ENCODE results near the gene ZC3H12A.

Gene ZC3H12A

GRCh38 chr1:37456614-37457013 lies 17.8 kb upstream of the ZC3H12A start:
- no peaks in the 10 kb centered on the region for H3K36me3 ChIP-seq (ENCODE audit: control insufficient read depth in 2 of 2, insufficient read depth in 1 of 2, low read length in 2 of 2)
- H3K4me3 ChIP-seq (ENCODE audit: low read depth, low read length) = no peak overlapping the region
- H3K4me1 ChIP-seq (ENCODE audit: control insufficient read depth, insufficient read depth, low read length) = no peaks in the 10 kb centered on the region
- TF ChIP-seq ZNF701 (tag by site-specific recombination; IDR thresholded peaks at IDR 0.05) (no peak), ZNF148 (tag by site-specific recombination; IDR thresholded peaks at IDR 0.05; ENCODE audit: borderline replicate concordance) (no peak), KLF8 (tag by site-specific recombination; IDR thresholded peaks at IDR 0.05) (no peak), ZXDB (tag by site-specific recombination; IDR thresholded peaks at IDR 0.05) (no peak), ZNF501 (tag by site-specific recombination; IDR thresholded peaks at IDR 0.05) (no peak), ZNF274 (IDR thresholded peaks at IDR 0.05; ENCODE audit: low read length) (no peak), ZNF274 (tag by site-specific recombination; IDR thresholded peaks at IDR 0.05; ENCODE audit: borderline replicate concordance) (no peak), ZBTB17 (tag by site-specific recombination; IDR thresholded peaks at IDR 0.05) (no peak), ZNF600 (tag by site-specific recombination; IDR thresholded peaks at IDR 0.05) (no peak), ZFP69B (tag by site-specific recombination; IDR thresholded peaks at IDR 0.05) (no peak), ZBTB26 (tag by site-specific recombination; optimal IDR thresholded peaks at IDR 0.05) (no peak), ZNF670 (tag by site-specific recombination; IDR thresholded peaks at IDR 0.05; ENCODE audit: low read depth) (no peak), OVOL3 (tag by site-specific recombination; IDR thresholded peaks at IDR 0.05) (no peak), ZSCAN23 (tag by site-specific recombination; IDR thresholded peaks at IDR 0.05) (no peak), ZNF404 (tag by site-specific recombination; IDR thresholded peaks at IDR 0.05) (no peak)
- TF ChIP-seq, protein P1, sequence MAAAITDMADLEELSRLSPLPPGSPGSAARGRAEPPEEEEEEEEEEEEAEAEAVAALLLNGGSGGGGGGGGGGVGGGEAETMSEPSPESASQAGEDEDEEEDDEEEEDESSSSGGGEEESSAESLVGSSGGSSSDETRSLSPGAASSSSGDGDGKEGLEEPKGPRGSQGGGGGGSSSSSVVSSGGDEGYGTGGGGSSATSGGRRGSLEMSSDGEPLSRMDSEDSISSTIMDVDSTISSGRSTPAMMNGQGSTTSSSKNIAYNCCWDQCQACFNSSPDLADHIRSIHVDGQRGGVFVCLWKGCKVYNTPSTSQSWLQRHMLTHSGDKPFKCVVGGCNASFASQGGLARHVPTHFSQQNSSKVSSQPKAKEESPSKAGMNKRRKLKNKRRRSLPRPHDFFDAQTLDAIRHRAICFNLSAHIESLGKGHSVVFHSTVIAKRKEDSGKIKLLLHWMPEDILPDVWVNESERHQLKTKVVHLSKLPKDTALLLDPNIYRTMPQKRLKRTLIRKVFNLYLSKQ (tag by site-specific recombination; IDR thresholded peaks at IDR 0.05; ENCODE audit: borderline replicate concordance) = no peak
- TF ChIP-seq, protein P2, sequence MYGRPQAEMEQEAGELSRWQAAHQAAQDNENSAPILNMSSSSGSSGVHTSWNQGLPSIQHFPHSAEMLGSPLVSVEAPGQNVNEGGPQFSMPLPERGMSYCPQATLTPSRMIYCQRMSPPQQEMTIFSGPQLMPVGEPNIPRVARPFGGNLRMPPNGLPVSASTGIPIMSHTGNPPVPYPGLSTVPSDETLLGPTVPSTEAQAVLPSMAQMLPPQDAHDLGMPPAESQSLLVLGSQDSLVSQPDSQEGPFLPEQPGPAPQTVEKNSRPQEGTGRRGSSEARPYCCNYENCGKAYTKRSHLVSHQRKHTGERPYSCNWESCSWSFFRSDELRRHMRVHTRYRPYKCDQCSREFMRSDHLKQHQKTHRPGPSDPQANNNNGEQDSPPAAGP (tag by site-specific recombination; IDR thresholded peaks at IDR 0.05) = no peak
- TF ChIP-seq, protein P3, sequence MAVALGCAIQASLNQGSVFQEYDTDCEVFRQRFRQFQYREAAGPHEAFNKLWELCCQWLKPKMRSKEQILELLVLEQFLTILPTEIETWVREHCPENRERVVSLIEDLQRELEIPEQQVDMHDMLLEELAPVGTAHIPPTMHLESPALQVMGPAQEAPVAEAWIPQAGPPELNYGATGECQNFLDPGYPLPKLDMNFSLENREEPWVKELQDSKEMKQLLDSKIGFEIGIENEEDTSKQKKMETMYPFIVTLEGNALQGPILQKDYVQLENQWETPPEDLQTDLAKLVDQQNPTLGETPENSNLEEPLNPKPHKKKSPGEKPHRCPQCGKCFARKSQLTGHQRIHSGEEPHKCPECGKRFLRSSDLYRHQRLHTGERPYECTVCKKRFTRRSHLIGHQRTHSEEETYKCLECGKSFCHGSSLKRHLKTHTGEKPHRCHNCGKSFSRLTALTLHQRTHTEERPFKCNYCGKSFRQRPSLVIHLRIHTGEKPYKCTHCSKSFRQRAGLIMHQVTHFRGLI (tag by site-specific recombination; IDR thresholded peaks at IDR 0.05) = no peak
- TF ChIP-seq, protein P4, sequence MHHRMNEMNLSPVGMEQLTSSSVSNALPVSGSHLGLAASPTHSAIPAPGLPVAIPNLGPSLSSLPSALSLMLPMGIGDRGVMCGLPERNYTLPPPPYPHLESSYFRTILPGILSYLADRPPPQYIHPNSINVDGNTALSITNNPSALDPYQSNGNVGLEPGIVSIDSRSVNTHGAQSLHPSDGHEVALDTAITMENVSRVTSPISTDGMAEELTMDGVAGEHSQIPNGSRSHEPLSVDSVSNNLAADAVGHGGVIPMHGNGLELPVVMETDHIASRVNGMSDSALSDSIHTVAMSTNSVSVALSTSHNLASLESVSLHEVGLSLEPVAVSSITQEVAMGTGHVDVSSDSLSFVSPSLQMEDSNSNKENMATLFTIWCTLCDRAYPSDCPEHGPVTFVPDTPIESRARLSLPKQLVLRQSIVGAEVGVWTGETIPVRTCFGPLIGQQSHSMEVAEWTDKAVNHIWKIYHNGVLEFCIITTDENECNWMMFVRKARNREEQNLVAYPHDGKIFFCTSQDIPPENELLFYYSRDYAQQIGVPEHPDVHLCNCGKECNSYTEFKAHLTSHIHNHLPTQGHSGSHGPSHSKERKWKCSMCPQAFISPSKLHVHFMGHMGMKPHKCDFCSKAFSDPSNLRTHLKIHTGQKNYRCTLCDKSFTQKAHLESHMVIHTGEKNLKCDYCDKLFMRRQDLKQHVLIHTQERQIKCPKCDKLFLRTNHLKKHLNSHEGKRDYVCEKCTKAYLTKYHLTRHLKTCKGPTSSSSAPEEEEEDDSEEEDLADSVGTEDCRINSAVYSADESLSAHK (tag by site-specific recombination; IDR thresholded peaks at IDR 0.05) = no peak
- TF ChIP-seq, protein P5, sequence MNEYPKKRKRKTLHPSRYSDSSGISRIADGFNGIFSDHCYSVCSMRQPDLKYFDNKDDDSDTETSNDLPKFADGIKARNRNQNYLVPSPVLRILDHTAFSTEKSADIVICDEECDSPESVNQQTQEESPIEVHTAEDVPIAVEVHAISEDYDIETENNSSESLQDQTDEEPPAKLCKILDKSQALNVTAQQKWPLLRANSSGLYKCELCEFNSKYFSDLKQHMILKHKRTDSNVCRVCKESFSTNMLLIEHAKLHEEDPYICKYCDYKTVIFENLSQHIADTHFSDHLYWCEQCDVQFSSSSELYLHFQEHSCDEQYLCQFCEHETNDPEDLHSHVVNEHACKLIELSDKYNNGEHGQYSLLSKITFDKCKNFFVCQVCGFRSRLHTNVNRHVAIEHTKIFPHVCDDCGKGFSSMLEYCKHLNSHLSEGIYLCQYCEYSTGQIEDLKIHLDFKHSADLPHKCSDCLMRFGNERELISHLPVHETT (tag by site-specific recombination; IDR thresholded peaks at IDR 0.05) = no peak
- no peaks in the 10 kb centered on the region for H3K9me3 ChIP-seq (ENCODE audit: control insufficient read depth, insufficient read depth, low read depth, low read length)
- ChIA-PET CTCF (interaction anchor here (0.6 to 8.1 kb wide), 9 partner anchors 9 to 233 kb away, joined by 3 to 154 read pairs (median 6); no protein-coding TSS in a partner anchor), POLR2A (no interaction called here)
- no peak overlapping the region for H3K27ac ChIP-seq (ENCODE audit: extremely low read depth, low read depth, low read length)
